ENCODE measurements around the gene EVI5. TPM values are rescaled to one million over a fixed set of nuclear protein-coding genes. Genes with fewer than 3 reads are reported as not detected.

Gene EVI5
- total RNA-seq, 4 donors from 2014 or later, result 13.6 to 21.6 (median 14.8) TPM

- Histone ChIP-seq H3K36me3 (no peaks in the 10 kb centered on the region), H3K27me3 (no peaks in the 10 kb centered on the region), H3K9me3 (no peaks in the 10 kb centered on the region), H3K27ac (no peak overlapping the region), H3K4me3 (no peak overlapping the region), H3K4me1 (no peaks in the 10 kb centered on the region)
- 93% methylated on average over 2 of the region's 2 CpGs for WGBS
- TF ChIP-seq POLR2A (IDR thresholded peaks at IDR 0.05) (no peak), POLR2AphosphoS5 (IDR thresholded peaks at IDR 0.05) (no peak), CTCF (IDR thresholded peaks at IDR 0.05) (no peak), EP300 (IDR thresholded peaks at IDR 0.05) (no peak)
- DNase-seq (ENCODE audit: low spot score in 2 of 2), result no peak
Observed at GRCh38 chr1:92713939-92714338, 71.0 kb downstream of the EVI5 start.

- H3K27ac ChIP-seq, result no peak overlapping the region
- no peaks in the 10 kb centered on the region for H3K9me3 ChIP-seq
- 72% methylated on average over 6 of the region's 6 CpGs for WGBS
- TF ChIP-seq EP300 (IDR thresholded peaks at IDR 0.05), result no peak
- no peak for TF ChIP-seq POLR2AphosphoS5 (IDR thresholded peaks at IDR 0.05)
- no peak for TF ChIP-seq POLR2A (IDR thresholded peaks at IDR 0.05)
- TF ChIP-seq CTCF (IDR thresholded peaks at IDR 0.05), result no peak
- H3K4me1 ChIP-seq, result no peaks in the 10 kb centered on the region
- no peak overlapping the region for H3K4me3 ChIP-seq
- no peaks in the 10 kb centered on the region for H3K36me3 ChIP-seq
- no peak for DNase-seq (ENCODE audit: low spot score in 2 of 2)
- H3K27me3 ChIP-seq, result no peaks in the 10 kb centered on the region
Observed at GRCh38 chr1:92711473-92712165, 73.3 kb downstream of the EVI5 start.

GRCh38 chr1:92709738-92710137, 75.2 kb downstream of the EVI5 start:
- WGBS, result 79% methylated on average over 4 of the region's 4 CpGs
- no peak for DNase-seq (ENCODE audit: low spot score in 2 of 2)
- no peaks in the 10 kb centered on the region for H3K4me1 ChIP-seq
- H3K9me3 ChIP-seq, result no peaks in the 10 kb centered on the region
- H3K36me3 ChIP-seq, result no peaks in the 10 kb centered on the region
- H3K27ac ChIP-seq, result no peak overlapping the region
- no peaks in the 10 kb centered on the region for H3K27me3 ChIP-seq
- TF ChIP-seq CTCF (IDR thresholded peaks at IDR 0.05) (no peak), POLR2AphosphoS5 (IDR thresholded peaks at IDR 0.05) (no peak), EP300 (IDR thresholded peaks at IDR 0.05) (no peak), POLR2A (IDR thresholded peaks at IDR 0.05) (no peak)
- H3K4me3 ChIP-seq, result no peak overlapping the region

GRCh38 chr1:92708368-92708950, 76.4 kb downstream of the EVI5 start:
- no peak for DNase-seq (ENCODE audit: low spot score in 2 of 2)
- H3K9me3 ChIP-seq, result no peaks in the 10 kb centered on the region
- no peaks in the 10 kb centered on the region for H3K36me3 ChIP-seq
- H3K27ac ChIP-seq, result no peak overlapping the region
- WGBS, result 91% methylated on average over 2 of the region's 2 CpGs
- TF ChIP-seq EP300 (IDR thresholded peaks at IDR 0.05) (no peak), POLR2AphosphoS5 (IDR thresholded peaks at IDR 0.05) (no peak), POLR2A (IDR thresholded peaks at IDR 0.05) (no peak), CTCF (IDR thresholded peaks at IDR 0.05) (no peak)
- no peaks in the 10 kb centered on the region for H3K27me3 ChIP-seq
- H3K4me3 ChIP-seq, result no peak overlapping the region
- H3K4me1 ChIP-seq, result no peaks in the 10 kb centered on the region

- Histone ChIP-seq H3K36me3 (no peaks in the 10 kb centered on the region), H3K9me3 (no peaks in the 10 kb centered on the region)
- TF ChIP-seq CTCF (IDR thresholded peaks at IDR 0.05), result no peak
- TF ChIP-seq EP300 (IDR thresholded peaks at IDR 0.05), result no peak
- no peak for TF ChIP-seq POLR2A (IDR thresholded peaks at IDR 0.05)
- TF ChIP-seq POLR2AphosphoS5 (IDR thresholded peaks at IDR 0.05), result no peak
Observed at GRCh38 chr1:92707709-92708108, 77.2 kb downstream of the EVI5 start.

More at GRCh38 chr1:92707709-92708108, 77.2 kb downstream of the EVI5 start:
- no peak overlapping the region for H3K27ac ChIP-seq
- 94% methylated on average over 2 of the region's 2 CpGs for WGBS
- DNase-seq (ENCODE audit: low spot score in 2 of 2), result no peak
- H3K4me1 ChIP-seq, result no peaks in the 10 kb centered on the region
- no peaks in the 10 kb centered on the region for H3K27me3 ChIP-seq
- no peak overlapping the region for H3K4me3 ChIP-seq
